Epithelial cell of umbilical artery (primary cell): ENCODE measurements around the gene GLRX. TPM values are rescaled to one million over a fixed set of nuclear protein-coding genes. Genes with fewer than 3 reads are reported as not detected.

Experiments
- total RNA-seq: library from RNA; depleted of rRNA; stranded (reverse); fragments of >200 nt; gene quantifications from 2 replicates; pipeline ENCODE4 v1.2.3, GENCODE V29; 2014

GLRX gene, protein sequence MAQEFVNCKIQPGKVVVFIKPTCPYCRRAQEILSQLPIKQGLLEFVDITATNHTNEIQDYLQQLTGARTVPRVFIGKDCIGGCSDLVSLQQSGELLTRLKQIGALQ
- total RNA-seq = 9.7 and 19.6 TPM in 2 replicates

GRCh38 chr5:95822542-95823181 lies at the start of gene GLRX:
TSS of gene GLRX (minus strand) at chr5:95822726. CDS start at chr5:95822662, 64 bp downstream.

Other genes with a start within 250 kb of the GLRX start
- gene GPR150, start 202.6 kb downstream of the GLRX start, total RNA-seq = 0.30 and 0.32 TPM in 2 replicates
- 1.2 and 1.3 TPM in 2 replicates for gene RFESD, start 175.9 kb downstream of the GLRX start, total RNA-seq
- under 0.01 TPM in 1 of 2 replicates, not detected in the other for gene SPATA9, start 139.7 kb downstream of the GLRX start, total RNA-seq
- gene RHOBTB3, start 91.4 kb downstream of the GLRX start, total RNA-seq = 67.3 and 72.4 TPM in 2 replicates
- gene ELL2, start 139.1 kb upstream of the GLRX start, total RNA-seq = 13.6 and 19.5 TPM in 2 replicates